Heart left ventricle (tissue), 13 donors: ENCODE measurements around the gene KNDC1.

Experiments
- CTCF ChIP-seq, 12 donors: fragments of 200-600 bp; sonication (generic) in 4 of 12; IDR thresholded peaks; one replicate each; pipeline versions ENCODE4 v1.5.0 to v1.8.0; 2018 to 2022; ENCODE audit warnings: antibody characterized with exemption in 12 of 12, mild to moderate bottlenecking in 5 of 12
- POLR2A ChIP-seq, 2 donors: fragments of 450-650 bp; IDR thresholded peaks; one replicate each; pipeline ENCODE4 v1.6.1; 2017; ENCODE audit warnings: antibody characterized with exemption in 2 of 2, mild to moderate bottlenecking in 2 of 2, moderate library complexity in 2 of 2
- donor health status: ischemic (EF 13 %, LVEDD 7.1; RV severe dilation, severe dysfunction).
- donor health status: DM: no; HTN: yes; CAD: no.
- donor health status: DM: no; HTN: no; CAD: no.
- donor health status: ischemic (EF 25% LVEDD 6.9; RV normal size, moderate dysfunction).
- donor health status: ischemic (EF 25% LVEDD 5.7; RV mildly dilated, moderate dysfunction).
- donor health status: ischemic (EF 35%, LVEDD 5.7; RV mildly dilated, moderate dysfunction).
- donor health status: nonischemic (EF 11% LVEDD 7.7; RV severe dilation, severe dysfunction).
- donor health status: DM: yes; HTN: yes; CAD: no.
- donor health status: PGD.
- donor health status: ischemic (EF 29% LVEDD 5.4; RV normal size, mild dysfunction).
- donor health status: nonischemic (EF 23%, LVEDD 6.1; RV moderate dilation, normal function).

- no peak for TF ChIP-seq POLR2A (IDR thresholded peaks at IDR 0.05)
- TF ChIP-seq CTCF (IDR thresholded peaks at IDR 0.05) = no peak
Observed at GRCh38 chr10:133113146-133113830, 46.7 kb upstream of the KNDC1 start.
